Endothelial cell of umbilical vein (primary cell): ENCODE data around the gene XIRP1. TPM values are rescaled to one million over a fixed set of nuclear protein-coding genes. Genes with fewer than 3 reads are reported as not detected.

Experiments used
- BruUV-seq: library from RNA; stranded (reverse); fragments of 400-500 nt; replicated peaks from 2 replicates; lab custom pipeline; 2021; lab: Mats Ljungman, UMichigan
- CTCF ChIA-PET: fragments of 300-600, 350-600 bp; sonication (Branson Sonifier 250); formaldehyde crosslinking; loops from one replicate; lab custom pipeline; 2021; ENCODE audit warnings: antibody characterized with exemption, inconsistent platforms; lab: Charles Lee
- POLR2A ChIA-PET: fragments of 300-600, 350-600 bp; sonication (Branson Sonifier 250); formaldehyde crosslinking; loops from one replicate; lab custom pipeline; 2021; ENCODE audit warnings: antibody characterized with exemption, inconsistent platforms; lab: Charles Lee
- DNase-seq: peaks from one replicate; pipeline ENCODE4 v3.0.0-alpha.2; 2011; ENCODE audit warnings: low read depth, low spot score
- FAIRE-seq: peaks from 2 replicates; lab custom pipeline; 2011; peaks lifted over from hg19 to GRCh38; lab: Jason Lieb, UNC
- H2AFZ ChIP-seq: 2 replicates; pipeline ENCODE4 v1.6.0; 2012; ENCODE audit warnings: low read depth, low read length, control low read depth, inconsistent platforms
- H3K27ac ChIP-seq: 2 replicates; pipeline ENCODE4 v1.5.1; 2011; ENCODE audit warnings: low read depth, mild to moderate bottlenecking, control low read depth, low read length, moderate library complexity; ENCODE audit not compliant: insufficient read depth
- H3K27me3 ChIP-seq, 2 experiments: 2 replicates each; pipeline versions ENCODE4 v1.6.0 to v1.6.1; 2011; ENCODE audit warnings: low read length in 2 of 2, mixed read lengths in 1 of 2; ENCODE audit not compliant: control insufficient read depth in 2 of 2, insufficient read depth in 2 of 2
- H3K36me3 ChIP-seq, 2 experiments: 2 replicates in 1 of 2; 3 replicates in 1 of 2; pipeline ENCODE4 v1.5.1; 2011; ENCODE audit warnings: low read length in 2 of 2, mild to moderate bottlenecking in 1 of 2, moderate library complexity in 1 of 2; ENCODE audit not compliant: control insufficient read depth in 2 of 2, insufficient read depth in 2 of 2; ENCODE audit errors: extremely low read depth in 1 of 2
- H3K4me1 ChIP-seq: 3 replicates; pipeline ENCODE4 v1.5.1; 2011; ENCODE audit warnings: mild to moderate bottlenecking, low read length; ENCODE audit not compliant: control insufficient read depth, insufficient read depth; ENCODE audit errors: extremely low read depth
- H3K4me2 ChIP-seq: 2 replicates; pipeline ENCODE4 v1.6.1; 2011; ENCODE audit warnings: low read length, control low read depth, mixed read lengths; ENCODE audit not compliant: insufficient read depth
- H3K4me3 ChIP-seq, 3 experiments: fragments of 200-600 bp in 1 of 3; sonication (generic), shearing (Covaris generic) in 1 of 3; replicated peaks in 1 of 3; 2 replicates each; pipeline ENCODE4 v1.5.1; 2011 to 2016; ENCODE audit warnings: control low read depth in 3 of 3, low read length in 3 of 3, mild to moderate bottlenecking in 2 of 3, inconsistent platforms in 1 of 3, low read depth in 1 of 3, moderate library complexity in 1 of 3; ENCODE audit not compliant: insufficient read depth in 1 of 3
- H3K79me2 ChIP-seq: 2 replicates; pipeline ENCODE4 v1.6.0; 2012; ENCODE audit warnings: low read length, inconsistent platforms; ENCODE audit not compliant: control insufficient read depth, insufficient read depth
- H3K9ac ChIP-seq: replicated peaks from 2 replicates; pipeline ENCODE3; 2011; ENCODE audit warnings: low read length, control low read depth; ENCODE audit not compliant: insufficient read depth; ENCODE audit errors: extremely low read depth
- H3K9me1 ChIP-seq: replicated peaks from 3 replicates; pipeline ENCODE4 v1.6.0; 2011; ENCODE audit warnings: mild to moderate bottlenecking, low read length; ENCODE audit not compliant: control insufficient read depth, insufficient read depth; ENCODE audit errors: extremely low read depth
- H3K9me3 ChIP-seq: replicated peaks from 2 replicates; pipeline ENCODE4 v1.5.1; 2012; ENCODE audit warnings: low read length, inconsistent platforms; ENCODE audit not compliant: control insufficient read depth, insufficient read depth
- H4K20me1 ChIP-seq: replicated peaks from 2 replicates; pipeline ENCODE3; 2011; ENCODE audit warnings: mild to moderate bottlenecking, low read length; ENCODE audit not compliant: control insufficient read depth, insufficient read depth; ENCODE audit errors: extremely low read depth
- CTCF ChIP-seq, 2 donors: IDR thresholded peaks; 1 replicate in 1 of 2; 2 replicates in 1 of 2; pipeline ENCODE4 v1.5.1; 2011; ENCODE audit warnings: low read length in 2 of 2, mild to moderate bottlenecking in 2 of 2, moderate library complexity in 2 of 2, control low read depth in 1 of 2, inconsistent platforms in 1 of 2, low read depth in 1 of 2; ENCODE audit not compliant: insufficient read depth in 1 of 2; ENCODE audit errors: extremely low read depth in 1 of 2
- EZH2 ChIP-seq: IDR thresholded peaks from 2 replicates; pipeline ENCODE4 v1.6.1; 2012; ENCODE audit warnings: borderline replicate concordance, low read depth, mild to moderate bottlenecking, moderate library complexity, low read length, inconsistent platforms; ENCODE audit not compliant: severe bottlenecking
- FOS ChIP-seq: IDR thresholded peaks from 2 replicates; pipeline ENCODE4 v1.6.1; 2011; ENCODE audit warnings: mild to moderate bottlenecking, low read length, moderate library complexity, borderline replicate concordance; ENCODE audit not compliant: insufficient read depth
- GATA2 ChIP-seq: IDR thresholded peaks from 2 replicates; pipeline ENCODE4 v1.7.0; 2011; ENCODE audit warnings: low read depth, mild to moderate bottlenecking, moderate library complexity, mixed read lengths, low read length; ENCODE audit not compliant: insufficient read length, insufficient read depth
- JUN ChIP-seq: IDR thresholded peaks from 2 replicates; pipeline ENCODE4 v1.6.1; 2011; ENCODE audit warnings: borderline replicate concordance, low read depth; ENCODE audit not compliant: insufficient read length, insufficient read depth
- MAX ChIP-seq: IDR thresholded peaks from 2 replicates; pipeline ENCODE4 v1.6.1; 2011; ENCODE audit not compliant: insufficient read depth, insufficient read length
- MYC ChIP-seq: IDR thresholded peaks from one replicate; pipeline ENCODE4 v1.6.1; 2011; ENCODE audit warnings: mild to moderate bottlenecking, low read depth, low read length
- POLR2A ChIP-seq: IDR thresholded peaks from 2 replicates; pipeline ENCODE4 v1.6.1; 2012; ENCODE audit warnings: low read depth, mild to moderate bottlenecking, control low read depth, low read length
- POLR2AphosphoS5 ChIP-seq: IDR thresholded peaks from 2 replicates; pipeline ENCODE4 v1.6.1; 2012; ENCODE audit warnings: low read depth, mild to moderate bottlenecking, control low read depth, low read length, moderate library complexity; ENCODE audit not compliant: insufficient read depth
- dilution Hi-C: fragments of 300-500 bp; cut with MboI; formaldehyde crosslinking; loops from one replicate; pipeline ENCODE4 v1.15.0; 2019; ENCODE audit warnings: low sequenced_read_pairs; ENCODE audit not compliant: extremely low pct_ligation_motif_present
- intact Hi-C: fragments of 100-400 bp; cut with micrococcal nuclease; formaldehyde crosslinking; loops from one replicate; pipeline ENCODE4 v1.10.0; 2022
- polyA plus RNA-seq, 4 experiments: library from polyadenylated mRNA; depleted of rRNA in 3 of 4; stranded (reverse) in 3 of 4; unstranded in 1 of 4; fragments of >200 nt; gene quantifications; 2 replicates each; pipeline versions ENCODE4 v1.2.1 to v1.2.3, GENCODE V29; 2011 to 2012; ENCODE audit warnings: missing spikeins in 1 of 4
- total RNA-seq: library from RNA; stranded (reverse); gene quantifications from 2 replicates; pipeline ENCODE4 v1.2.3, GENCODE V29; 2021

Gene XIRP1
- total and polyA plus RNA-seq, 2 donors (not counting 3 experiments of a cell fraction or from before 2014, with no cell fraction given): not detected

GRCh38 chr3:39222939-39223338, 30.5 kb upstream of the XIRP1 start:
- FAIRE-seq (no peak), DNase-seq (no peak)
- ChIA-PET POLR2A (no interaction called here), CTCF (no interaction called here)
- BruUV-seq: no TSS peak
- no peak for TF ChIP-seq POLR2A
- no peak for TF ChIP-seq MYC
- TF ChIP-seq FOS: no peak
- TF ChIP-seq JUN: no peak
- TF ChIP-seq POLR2AphosphoS5: no peak
- no peak for TF ChIP-seq CTCF (IDR thresholded peaks at IDR 0.05; ENCODE audit: extremely low read depth in 1 of 2, insufficient read depth in 1 of 2, low read depth in 1 of 2, low read length in 2 of 2)
- TF ChIP-seq MAX: no peak
- no peak for TF ChIP-seq GATA2
- no peak for TF ChIP-seq EZH2
- Histone ChIP-seq H3K27ac (no peak overlapping the region), H3K36me3 (no peaks in the 10 kb centered on the region), H3K4me1 (no peaks in the 10 kb centered on the region), H2AFZ (no peak overlapping the region), H3K9me1 (no peaks in the 10 kb centered on the region), H4K20me1 (no peaks in the 10 kb centered on the region), H3K9ac (no peak overlapping the region), H3K4me2 (no peak overlapping the region), H3K9me3 (no peaks in the 10 kb centered on the region), H3K79me2 (no peaks in the 10 kb centered on the region), H3K4me3 (no peak overlapping the region), H3K27me3 (peaks cover 15 to 16% of the 10 kb centered on the region in 2 experiments)
- intact Hi-C loops (no loop called here), dilution Hi-C loops (no loop called here)
